NCI-H2081 (cell line): ENCODE results near the gene TNFSF12.
A peak's percentile ranks its signal among the peaks of the same experiment; 100 is the strongest.

ENCODE experiments used
- DNase-seq, 2 experiments: peaks; one replicate each; lab custom pipeline; 2025; lab: John Stamatoyannopoulos, UW

Gene TNFSF12

DNA sequence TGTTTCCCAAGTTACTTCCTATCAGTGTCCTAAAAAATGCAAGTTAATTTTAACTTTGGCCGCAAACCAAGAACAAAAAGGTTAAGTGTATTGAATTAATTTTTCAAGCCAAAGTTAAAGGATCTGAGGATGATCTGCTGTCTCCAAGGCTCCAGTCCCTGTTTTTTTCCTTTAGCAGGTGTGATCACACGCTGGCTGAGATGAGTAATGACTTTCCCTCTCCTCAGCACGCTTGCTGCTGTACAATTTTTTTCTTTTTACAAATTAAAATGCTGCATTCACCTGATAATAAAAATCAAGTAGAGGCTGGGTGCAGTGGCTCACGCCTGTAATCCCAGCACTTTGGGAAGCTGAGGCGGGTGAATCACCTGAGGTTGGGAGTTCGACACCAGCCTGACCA lies 3.9 kb upstream of the TNFSF12 start:
- no peak for DNase-seq

DNA sequence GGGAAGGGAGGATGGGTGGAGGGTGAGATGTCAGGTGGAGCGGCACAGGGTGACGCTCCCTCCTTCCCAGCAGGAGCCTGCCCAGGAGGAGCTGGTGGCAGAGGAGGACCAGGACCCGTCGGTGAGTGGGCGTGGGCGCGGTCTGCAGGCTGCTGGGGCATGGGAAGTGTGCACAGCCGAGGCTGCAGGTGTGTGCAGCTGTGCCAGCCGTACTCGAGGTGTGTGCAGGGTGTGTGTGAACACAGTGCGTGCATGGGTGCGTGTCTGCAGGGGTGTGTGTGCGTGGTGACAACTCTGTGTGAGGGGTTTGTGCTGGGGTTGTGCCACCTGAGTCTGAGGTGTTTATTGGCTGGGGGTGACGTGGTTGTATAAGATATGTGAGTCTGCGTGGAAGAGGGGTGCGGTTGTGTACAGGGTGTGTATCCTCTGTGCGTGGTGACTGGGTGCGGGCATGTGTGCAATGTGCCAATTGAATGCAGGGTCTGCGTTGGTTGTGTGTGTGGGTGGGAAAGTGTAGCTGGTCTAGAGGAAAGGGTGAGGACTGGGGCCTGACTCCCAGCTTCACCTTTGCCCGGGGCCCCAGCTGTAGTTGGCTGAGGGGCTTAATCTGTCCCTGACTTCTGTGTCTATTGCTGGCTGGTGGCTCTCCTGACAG lies 670 bp downstream of the TNFSF12 start:
- no peak for DNase-seq

DNA sequence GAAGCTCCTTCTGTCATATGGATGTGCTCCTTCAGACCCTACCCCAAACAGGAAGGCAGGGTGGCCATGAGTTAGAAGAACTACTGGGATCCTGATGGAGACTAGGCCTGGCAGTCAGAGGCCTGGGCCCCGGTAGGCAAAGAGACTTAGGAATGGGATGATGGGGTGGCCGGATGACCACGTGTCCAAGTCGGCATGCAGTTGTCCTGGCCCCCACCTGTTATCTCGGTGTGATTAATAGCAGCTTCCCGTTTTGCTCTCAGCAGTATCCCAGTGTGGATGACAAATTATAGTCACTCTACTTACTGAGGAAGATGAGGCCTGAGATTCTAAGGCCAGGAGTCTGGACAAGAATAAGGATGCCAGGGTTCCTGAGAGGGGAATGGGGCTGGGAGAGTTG lies 1.5 kb downstream of the TNFSF12 start:
- DNase-seq: no peak

DNA sequence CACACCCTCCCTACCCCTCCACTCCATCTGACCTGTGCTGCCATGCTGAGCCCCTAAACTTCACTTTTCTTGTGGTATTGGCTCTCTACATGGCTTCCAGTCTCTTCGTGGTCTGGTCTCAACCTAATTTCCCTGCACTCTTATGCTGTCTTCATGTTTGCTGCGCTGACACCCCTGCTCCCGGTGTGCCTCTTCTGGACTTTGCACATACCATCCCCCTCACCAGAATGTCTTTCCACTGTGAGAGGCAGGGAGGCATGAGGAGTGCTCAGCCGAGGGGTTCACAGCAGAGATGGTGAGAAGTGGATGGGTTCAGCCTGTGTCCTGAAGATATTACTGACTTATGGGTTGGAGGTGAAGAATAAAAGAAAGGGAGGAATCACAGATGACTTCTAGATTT lies 2.5 kb downstream of the TNFSF12 start:
- DNase-seq: no peak

DNA sequence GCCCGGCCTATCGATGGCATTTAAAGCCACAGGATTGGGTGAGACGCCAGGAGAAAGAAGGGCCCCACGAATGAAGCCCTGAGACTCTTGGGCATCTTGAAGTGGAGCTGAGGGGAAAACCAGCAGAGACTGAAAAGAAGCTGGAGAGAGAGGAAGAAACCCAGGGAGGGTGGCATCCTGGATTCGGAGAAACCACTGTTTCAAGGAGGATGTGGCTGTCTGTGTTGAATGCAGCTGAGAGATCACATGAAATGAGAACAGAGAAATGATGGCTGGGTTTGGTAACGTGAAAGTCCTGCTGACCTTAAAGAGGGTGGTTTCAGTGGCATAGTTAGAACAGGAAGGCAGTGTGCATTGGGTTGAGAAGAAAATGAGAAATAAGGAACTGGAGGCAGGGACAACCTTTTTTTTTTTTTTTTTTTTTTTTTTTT lies 3.8 kb downstream of the TNFSF12 start:
- DNase-seq: no peak

DNA sequence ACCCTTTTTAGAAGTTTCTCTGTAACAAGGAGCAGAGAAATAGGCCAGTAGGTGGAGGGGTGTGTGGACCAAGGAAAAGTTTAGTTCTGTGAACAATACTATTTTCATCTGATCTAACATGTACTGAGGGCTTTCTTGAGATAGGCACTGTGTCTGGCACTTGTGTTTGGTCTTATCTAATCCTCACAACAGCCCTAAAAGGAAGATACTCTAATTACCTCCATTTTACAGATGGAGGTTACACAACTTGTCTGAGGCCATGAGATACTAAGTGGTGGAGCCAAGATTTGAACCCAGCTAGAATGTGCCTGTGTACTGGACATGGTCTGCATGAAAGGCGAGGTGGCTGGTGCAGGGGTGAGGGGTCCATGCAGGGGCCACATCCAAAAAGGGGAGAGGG lies 4.5 kb downstream of the TNFSF12 start:
- DNase-seq: no peak

- DNase-seq: no peak
Observed at GRCh38 chr17:7555320-7555948, 6.6 kb downstream of the TNFSF12 start.

DNA sequence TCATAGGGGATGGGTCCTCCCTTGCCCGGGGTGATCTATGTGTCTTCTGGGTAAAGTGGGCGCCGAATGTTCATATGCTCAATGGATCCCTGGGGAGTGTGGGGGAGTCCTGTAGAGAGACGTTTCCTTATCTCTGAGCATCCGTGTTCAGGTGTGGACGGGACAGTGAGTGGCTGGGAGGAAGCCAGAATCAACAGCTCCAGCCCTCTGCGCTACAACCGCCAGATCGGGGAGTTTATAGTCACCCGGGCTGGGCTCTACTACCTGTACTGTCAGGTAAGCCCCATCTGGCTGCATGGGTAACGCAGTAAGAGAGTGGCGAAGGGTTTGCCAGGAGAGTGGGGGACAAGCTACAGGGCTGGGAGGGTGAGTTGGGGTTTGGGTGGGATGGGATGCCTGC lies 7.8 kb downstream of the TNFSF12 start:
- no peak for DNase-seq

GRCh38 chr17:7557147-7557764 lies 8.4 kb downstream of the TNFSF12 start:
- DNase-seq: no peak

DNA sequence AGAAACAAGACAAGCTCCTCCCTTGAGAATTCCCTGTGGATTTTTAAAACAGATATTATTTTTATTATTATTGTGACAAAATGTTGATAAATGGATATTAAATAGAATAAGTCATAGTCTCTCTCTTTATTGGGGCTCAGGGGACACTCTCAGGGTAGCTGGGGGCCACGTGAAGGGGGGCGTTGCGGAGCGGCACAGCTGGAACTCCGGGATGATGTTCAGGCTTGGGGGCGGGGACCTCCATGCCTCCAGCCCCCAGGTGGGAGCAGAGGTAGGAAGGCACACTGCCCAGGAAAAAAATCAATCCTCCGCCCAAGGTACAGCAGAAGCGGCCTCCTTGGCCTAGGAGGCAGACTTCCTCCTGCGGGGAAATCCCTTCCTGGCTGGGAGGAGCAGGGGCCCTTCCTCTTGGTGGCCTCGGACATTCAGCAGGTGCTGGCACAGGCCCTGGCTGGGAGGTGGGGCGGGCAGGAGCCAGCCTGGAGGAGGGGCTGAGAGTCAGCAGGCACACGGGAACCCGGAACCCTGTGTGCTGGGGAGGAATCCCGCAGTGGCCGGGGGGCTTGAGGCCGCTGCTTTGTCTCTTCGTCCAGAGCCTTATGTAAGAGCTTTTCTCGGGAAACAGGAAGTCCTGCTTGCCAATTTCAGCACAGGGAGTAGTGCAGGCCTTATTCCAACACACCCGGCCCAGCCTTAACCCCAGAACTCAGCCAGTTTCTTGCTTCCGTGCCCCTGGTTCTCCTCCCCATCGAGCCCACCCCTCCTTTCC lies 9.1 kb downstream of the TNFSF12 start:
- DNase-seq: peak; percentile 49 to 73

- DNase-seq: no peak
Observed at GRCh38 chr17:7558544-7559319, 9.9 kb downstream of the TNFSF12 start, which contains the start of gene TNFSF13. TNFSF13 (plus strand) TSS chr17:7558750; CDS start chr17:7559040, 290 bp downstream.

GRCh38 chr17:7559320-7560171 lies 10.7 kb downstream of the TNFSF12 start:
- DNase-seq: peak in 1 of 2 experiments; percentile 24

DNA sequence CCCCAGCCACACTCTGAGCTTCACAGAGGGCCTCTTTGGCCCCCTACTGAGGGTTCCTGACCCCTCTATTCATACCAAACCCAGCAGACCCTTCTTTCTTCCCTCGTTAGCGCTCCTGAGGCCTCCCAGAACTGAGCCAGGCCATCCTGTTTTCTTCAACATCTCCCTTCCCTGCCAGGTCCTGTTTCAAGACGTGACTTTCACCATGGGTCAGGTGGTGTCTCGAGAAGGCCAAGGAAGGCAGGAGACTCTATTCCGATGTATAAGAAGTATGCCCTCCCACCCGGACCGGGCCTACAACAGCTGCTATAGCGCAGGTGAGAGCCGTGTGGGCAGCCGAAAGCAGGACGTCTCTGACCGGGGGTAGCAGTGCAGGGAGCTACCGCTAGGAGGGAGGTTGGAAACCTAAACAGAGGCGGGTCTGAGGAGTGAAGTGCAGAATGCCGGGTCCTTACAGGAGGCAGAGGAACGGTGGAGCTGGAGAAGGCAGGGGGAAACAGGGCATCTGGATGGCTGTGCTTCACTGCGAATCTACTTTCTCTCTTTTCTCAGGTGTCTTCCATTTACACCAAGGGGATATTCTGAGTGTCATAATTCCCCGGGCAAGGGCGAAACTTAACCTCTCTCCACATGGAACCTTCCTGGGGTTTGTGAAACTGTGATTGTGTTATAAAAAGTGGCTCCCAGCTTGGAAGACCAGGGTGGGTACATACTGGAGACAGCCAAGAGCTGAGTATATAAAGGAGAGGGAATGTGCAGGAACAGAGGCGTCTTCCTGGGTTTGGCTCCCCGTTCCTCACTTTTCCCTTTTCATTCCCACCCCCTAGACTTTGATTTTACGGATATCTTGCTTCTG lies 11.5 kb downstream of the TNFSF12 start:
- DNase-seq: peak in 1 of 2 experiments; percentile 58

DNA sequence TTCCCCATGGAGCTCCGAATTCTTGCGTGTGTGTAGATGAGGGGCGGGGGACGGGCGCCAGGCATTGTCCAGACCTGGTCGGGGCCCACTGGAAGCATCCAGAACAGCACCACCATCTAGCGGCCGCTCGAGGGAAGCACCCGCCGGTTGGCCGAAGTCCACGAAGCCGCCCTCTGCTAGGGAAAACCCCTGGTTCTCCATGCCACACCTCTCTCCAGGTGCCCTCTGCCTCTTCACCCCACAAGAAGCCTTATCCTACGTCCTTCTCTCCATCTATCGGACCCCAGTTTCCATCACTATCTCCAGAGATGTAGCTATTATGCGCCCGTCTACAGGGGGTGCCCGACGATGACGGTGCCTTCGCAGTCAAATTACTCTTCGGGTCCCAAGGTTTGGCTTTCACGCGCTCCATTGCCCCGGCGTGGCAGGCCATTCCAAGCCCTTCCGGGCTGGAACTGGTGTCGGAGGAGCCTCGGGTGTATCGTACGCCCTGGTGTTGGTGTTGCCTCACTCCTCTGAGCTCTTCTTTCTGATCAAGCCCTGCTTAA lies 12.2 kb downstream of the TNFSF12 start:
- DNase-seq: peak; percentile 70

- DNase-seq: peak; percentile 80 to 84
Observed at GRCh38 chr17:7561589-7562207, 12.8 kb downstream of the TNFSF12 start, which contains the start of gene SENP3. SENP3 (plus strand) TSS chr17:7561919; CDS start chr17:7563077, 1,158 bp downstream.

GRCh38 chr17:7562208-7562605 lies 13.3 kb downstream of the TNFSF12 start:
- no peak for DNase-seq

DNA sequence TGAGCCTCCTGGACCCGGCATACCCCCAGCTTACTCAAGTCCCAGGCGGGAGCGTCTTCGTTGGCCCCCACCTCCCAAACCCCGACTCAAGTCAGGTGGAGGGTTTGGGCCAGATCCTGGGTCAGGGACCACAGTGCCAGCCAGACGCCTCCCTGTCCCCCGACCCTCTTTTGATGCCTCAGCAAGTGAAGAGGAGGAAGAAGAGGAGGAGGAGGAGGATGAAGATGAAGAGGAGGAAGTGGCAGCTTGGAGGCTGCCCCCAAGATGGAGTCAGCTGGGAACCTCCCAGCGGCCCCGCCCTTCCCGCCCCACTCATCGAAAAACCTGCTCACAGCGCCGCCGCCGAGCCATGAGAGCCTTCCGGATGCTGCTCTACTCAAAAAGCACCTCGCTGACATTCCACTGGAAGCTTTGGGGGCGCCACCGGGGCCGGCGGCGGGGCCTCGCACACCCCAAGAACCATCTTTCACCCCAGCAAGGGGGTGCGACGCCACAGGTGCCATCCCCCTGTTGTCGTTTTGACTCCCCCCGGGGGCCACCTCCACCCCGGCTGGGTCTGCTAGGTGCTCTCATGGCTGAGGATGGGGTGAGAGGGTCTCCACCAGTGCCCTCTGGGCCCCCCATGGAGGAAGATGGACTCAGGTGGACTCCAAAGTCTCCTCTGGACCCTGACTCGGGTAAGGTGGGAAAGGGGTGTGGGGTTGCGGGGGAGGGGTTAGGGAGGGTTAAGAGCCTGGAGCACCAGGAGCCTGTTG lies 14.4 kb downstream of the TNFSF12 start:
- DNase-seq: no peak

DNA sequence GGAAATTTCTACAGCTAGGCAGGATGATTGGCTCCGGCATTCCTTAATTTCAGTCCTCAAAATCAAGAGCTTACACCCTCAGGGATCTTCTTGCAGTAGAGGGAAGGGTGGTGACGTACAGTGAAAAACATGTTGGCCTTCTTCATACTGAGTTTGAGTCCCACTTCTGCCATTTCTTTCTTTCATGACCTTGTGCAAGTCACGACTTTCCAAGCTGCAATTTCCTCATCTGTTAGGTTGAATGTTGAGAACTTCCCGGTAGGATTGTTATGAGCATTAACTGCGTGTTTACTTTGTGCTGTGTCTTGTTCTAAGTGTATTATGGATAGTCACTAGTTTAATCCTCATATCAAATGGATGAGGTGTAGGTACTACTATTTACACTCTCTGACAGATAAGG lies 20.7 kb downstream of the TNFSF12 start:
- DNase-seq: no peak
